Activated T-helper 2 cell treated with anti-CD3 and anti-CD28 coated beads, Interferon-gamma antibody, Interleukin-2, Interleukin-4, amounts not matched to agents 10 μg/mL and 5 μg/mL and 100 μg/mL, durations not matched to agents 14 hours and 24 hours and 36 hours (primary cell): Measurements from ENCODE around the gene KLF12. TPM values are rescaled to one million over a fixed set of nuclear protein-coding genes. Genes with fewer than 3 reads are reported as not detected.

Experiments used
- DNase-seq: peaks from one replicate; pipeline ENCODE4 v3.0.0; 2021; ENCODE audit warnings: low spot score
- H3K27ac Mint-ChIP-seq: one replicate; pipeline ENCODE4 v1.8.0; 2021; ENCODE audit warnings: mixed read lengths
- H3K27me3 Mint-ChIP-seq: one replicate; pipeline ENCODE4 v1.8.0; 2021; ENCODE audit warnings: low read depth, mixed read lengths
- H3K36me3 Mint-ChIP-seq: one replicate; pipeline ENCODE4 v1.8.0; 2021; ENCODE audit warnings: low read depth, mixed read lengths
- H3K4me1 Mint-ChIP-seq: one replicate; pipeline ENCODE4 v1.8.0; 2021; ENCODE audit warnings: low read depth, mixed read lengths
- H3K4me3 Mint-ChIP-seq: one replicate; pipeline ENCODE4 v1.8.0; 2021; ENCODE audit warnings: low read depth, mild to moderate bottlenecking, moderate library complexity, mixed read lengths
- H3K9me3 Mint-ChIP-seq: one replicate; pipeline ENCODE4 v1.8.0; 2021; ENCODE audit warnings: mixed read lengths
- intact Hi-C: fragments of 100-400 bp; cut with micrococcal nuclease; formaldehyde crosslinking; loops from one replicate; pipeline ENCODE4 v1.15.1; 2023
- total RNA-seq: library from RNA; stranded (reverse); gene quantifications from 2 replicates; pipeline ENCODE4 v1.2.3, GENCODE V29; 2022

The KLF12 gene
- total RNA-seq, 1 donor from 2014 or later, result 23.3 TPM

DNA sequence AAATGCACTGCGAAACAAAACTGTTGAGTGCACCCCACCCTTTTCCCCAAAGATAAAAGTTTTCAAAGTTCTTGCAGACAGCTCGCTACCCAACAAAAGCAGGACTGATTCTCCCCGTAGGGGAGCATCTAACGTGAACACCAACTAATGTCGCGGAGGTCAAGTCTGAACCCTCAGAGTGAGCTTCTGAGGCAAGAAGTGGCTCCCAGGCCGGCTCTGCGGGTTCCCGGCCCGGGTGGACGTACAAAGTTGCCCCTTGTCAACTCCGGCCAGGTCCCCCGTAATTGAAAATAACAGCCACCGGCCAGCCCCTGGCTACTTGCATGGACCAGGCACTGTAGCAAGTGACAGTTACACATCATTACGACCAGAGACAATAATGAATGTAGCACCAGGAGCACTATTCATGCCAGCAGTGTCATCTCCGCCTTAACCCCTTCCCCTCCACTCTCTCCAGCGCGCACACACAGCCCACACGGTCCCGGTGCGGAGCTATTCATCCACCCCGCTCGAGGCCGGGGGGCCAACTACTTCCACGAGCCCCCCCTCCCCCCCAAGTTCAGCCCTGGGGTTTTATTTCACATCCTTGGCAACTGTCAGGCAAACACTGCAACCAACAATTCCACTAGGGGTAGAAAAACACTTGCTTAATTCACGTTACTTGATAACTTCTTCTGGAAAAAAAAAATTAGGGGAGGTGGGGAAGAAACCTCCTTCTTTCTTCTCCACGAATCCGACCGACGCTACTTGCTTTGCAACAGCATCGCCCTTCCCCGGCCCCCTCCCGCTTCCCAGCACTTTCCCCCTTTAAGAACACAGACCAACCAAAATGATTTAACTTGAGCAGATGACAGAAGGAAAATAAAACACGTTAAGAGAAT is 1.2 kb downstream of the KLF12 start:
- peak; percentile 32 for DNase-seq
- peak overlapping the region; percentile 97 for H3K4me3 Mint-ChIP-seq
- no peaks in the 10 kb centered on the region for H3K9me3 Mint-ChIP-seq
- H3K27ac Mint-ChIP-seq, result peak overlapping the region; percentile 99
- intact Hi-C loops, result loop anchor here (2.0 to 10.0 kb wide), 6 partner anchors 190 to 1351 kb away; partner anchors contain the start of genes DIS3, KLF5 and PIBF1
- peaks cover 39% of the 10 kb centered on the region for H3K4me1 Mint-ChIP-seq
- peaks cover 2% of the 10 kb centered on the region for H3K27me3 Mint-ChIP-seq
- peaks cover 17% of the 10 kb centered on the region for H3K36me3 Mint-ChIP-seq

DNA sequence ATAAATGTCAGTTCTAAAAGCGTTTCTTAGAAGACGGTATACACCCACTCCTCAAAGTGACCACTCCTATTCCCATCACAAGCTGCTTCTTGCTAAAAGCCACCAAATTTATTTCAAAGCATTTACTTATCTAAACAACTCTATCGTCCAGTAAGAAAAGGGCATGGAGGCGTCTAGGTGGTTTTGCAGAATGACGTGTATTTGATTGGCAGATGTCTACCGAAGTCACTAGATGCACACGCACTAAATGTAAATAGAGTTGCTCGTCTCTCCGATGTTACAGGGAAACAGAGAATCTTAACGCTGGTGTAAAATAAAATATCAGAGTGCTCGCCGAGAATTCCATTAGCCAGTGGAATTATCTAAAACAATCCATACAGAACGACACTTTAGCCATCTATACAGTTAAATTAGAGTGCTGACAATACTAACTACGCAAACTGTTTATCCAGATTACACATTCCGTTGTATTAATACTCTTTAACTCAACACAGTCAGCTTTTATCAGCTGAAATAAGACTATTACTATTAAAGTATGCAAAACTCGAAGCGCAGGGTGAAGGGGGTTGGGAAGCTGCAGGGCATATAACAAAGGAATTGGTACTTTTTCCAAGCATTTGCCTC is 1.9 kb downstream of the KLF12 start:
- Mint-ChIP-seq H3K4me3 (peak overlapping the region; percentile 97), H3K36me3 (peaks cover 17% of the 10 kb centered on the region), H3K4me1 (peaks cover 44% of the 10 kb centered on the region), H3K27ac (peak overlapping the region; percentile 99), H3K27me3 (no peaks in the 10 kb centered on the region), H3K9me3 (no peaks in the 10 kb centered on the region)
- intact Hi-C loops, result loop anchor here (2.0 to 10.0 kb wide), 6 partner anchors 189 to 1350 kb away; partner anchors contain the start of genes DIS3, KLF5 and PIBF1
- peak; percentile 20 for DNase-seq

DNA sequence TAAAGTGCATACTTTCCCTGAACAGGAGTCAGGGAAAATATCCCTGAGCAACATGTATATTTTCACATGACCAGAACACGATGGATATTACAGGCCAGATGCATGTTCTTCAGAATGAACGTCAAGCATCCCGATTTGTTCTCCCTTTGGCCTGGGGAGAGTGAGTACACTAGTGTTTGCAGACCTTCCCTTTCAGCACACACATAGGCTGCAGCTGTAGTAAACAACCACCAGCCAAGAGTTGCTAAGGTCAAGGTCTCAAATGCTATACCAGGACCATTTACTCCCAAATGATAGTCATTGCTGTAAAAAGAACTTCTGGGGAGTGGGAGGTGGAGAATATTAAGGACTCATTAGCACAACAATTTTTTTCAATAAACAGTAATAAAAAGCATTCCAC is 3.0 kb downstream of the KLF12 start:
- DNase-seq, result no peak
- Mint-ChIP-seq H3K4me1 (peaks cover 49% of the 10 kb centered on the region), H3K27ac (no peak overlapping the region), H3K27me3 (no peaks in the 10 kb centered on the region), H3K36me3 (peaks cover 17% of the 10 kb centered on the region), H3K4me3 (peak overlapping the region; percentile 52), H3K9me3 (no peaks in the 10 kb centered on the region)
- intact Hi-C loops, result loop anchor here (5.0 to 10.0 kb wide), 4 partner anchors 1074 to 1349 kb away; partner anchors contain the start of genes DIS3, KLF5 and PIBF1

DNA sequence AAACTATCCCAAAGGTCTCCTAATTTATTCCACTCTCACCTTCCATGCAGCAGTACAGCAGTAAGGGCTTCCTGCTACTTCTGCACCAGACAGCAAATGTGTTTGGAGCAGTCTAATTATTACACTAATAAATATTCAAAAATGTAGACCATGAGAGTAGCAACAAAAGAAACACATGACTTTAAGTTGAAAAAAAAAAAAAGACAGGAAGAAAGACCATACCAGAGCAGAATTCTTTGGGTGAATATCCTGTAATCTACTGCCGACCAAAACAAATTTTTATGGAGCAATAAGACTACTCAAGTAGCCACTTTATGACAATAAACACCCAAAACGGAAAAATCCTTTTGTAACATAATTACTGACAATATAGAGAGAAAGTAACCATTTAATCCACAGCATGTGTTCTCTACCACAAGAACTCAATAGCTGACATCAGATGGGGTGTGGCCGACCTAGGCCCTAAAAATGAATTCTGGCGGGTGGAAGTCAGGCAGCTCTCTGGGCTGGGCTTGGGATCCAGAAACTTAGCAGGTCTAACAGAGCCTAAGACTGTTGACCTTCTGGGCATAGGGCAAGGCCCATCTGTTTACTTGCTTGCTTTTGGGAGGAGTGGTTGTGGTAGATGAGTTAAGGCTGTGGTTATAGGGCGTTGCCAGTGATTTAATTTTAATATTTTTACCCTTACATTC is 4.6 kb downstream of the KLF12 start:
- no peaks in the 10 kb centered on the region for H3K9me3 Mint-ChIP-seq
- peaks cover 17% of the 10 kb centered on the region for H3K36me3 Mint-ChIP-seq
- DNase-seq, result peak; percentile 23
- intact Hi-C loops, result loop anchor here (2.0 to 10.0 kb wide), 5 partner anchors 15 to 1347 kb away; partner anchors contain the start of genes DIS3, KLF5 and PIBF1
- H3K4me1 Mint-ChIP-seq, result peaks cover 54% of the 10 kb centered on the region
- H3K4me3 Mint-ChIP-seq, result no peak overlapping the region
- no peaks in the 10 kb centered on the region for H3K27me3 Mint-ChIP-seq
- H3K27ac Mint-ChIP-seq, result peak overlapping the region; percentile 75

DNA sequence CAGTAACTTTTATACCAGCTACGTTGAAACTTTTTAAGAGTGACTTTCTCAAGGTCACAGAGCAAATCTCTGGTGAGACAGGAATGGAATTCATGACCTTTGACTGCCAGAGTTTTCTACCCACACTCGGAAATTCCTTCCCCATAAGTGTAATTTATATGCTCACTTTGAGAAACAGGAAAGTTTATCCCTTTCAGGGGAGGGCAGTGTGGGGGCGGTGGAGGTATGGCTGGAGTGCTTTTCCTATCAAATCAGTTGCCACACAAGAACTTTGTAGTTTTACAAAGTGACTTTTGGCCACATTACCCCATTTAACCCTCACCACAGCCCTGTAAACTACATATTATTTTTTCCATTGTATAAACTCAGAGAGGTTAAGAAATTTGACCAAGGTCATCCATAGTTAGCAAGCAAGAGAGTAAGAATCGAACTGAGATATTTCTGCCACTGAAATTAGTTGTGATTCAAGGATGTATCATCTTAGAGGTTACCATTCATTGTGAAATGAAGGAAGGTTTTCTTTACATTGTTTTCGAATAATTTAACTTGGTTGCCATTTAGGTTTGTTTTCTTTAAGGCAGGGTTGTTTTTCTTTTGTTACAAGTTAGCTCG is 5.9 kb downstream of the KLF12 start:
- Mint-ChIP-seq H3K9me3 (peaks cover 4% of the 10 kb centered on the region), H3K27ac (peak overlapping the region; percentile 76), H3K36me3 (peaks cover 12% of the 10 kb centered on the region), H3K27me3 (no peaks in the 10 kb centered on the region), H3K4me1 (peaks cover 57% of the 10 kb centered on the region), H3K4me3 (no peak overlapping the region)
- intact Hi-C loops, result loop anchor here (2.0 kb wide), 1 partner anchor 13 kb away; no protein-coding TSS in a partner anchor
- DNase-seq, result no peak

DNA sequence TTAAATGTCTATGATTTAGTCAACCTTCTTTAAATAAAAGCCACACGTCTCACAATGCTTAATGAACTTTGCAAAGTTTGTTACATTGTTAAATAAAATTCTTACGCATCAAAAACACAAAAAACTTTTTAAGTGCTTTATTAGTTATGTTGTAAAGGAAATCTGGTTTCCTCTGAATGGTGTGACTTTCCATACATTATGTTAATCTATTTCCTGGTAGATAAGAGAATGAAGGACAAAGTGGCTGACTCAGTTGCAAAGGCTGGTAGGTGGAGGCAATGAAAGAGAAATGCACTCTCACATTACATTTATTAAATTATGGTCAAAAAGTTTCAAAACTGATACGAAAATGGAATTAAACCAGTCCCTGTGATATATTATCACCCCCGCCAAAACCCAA is 15.9 kb downstream of the KLF12 start:
- intact Hi-C loops, result loop anchor here (5.0 kb wide), 1 partner anchor 176 kb away; no protein-coding TSS in a partner anchor

DNA sequence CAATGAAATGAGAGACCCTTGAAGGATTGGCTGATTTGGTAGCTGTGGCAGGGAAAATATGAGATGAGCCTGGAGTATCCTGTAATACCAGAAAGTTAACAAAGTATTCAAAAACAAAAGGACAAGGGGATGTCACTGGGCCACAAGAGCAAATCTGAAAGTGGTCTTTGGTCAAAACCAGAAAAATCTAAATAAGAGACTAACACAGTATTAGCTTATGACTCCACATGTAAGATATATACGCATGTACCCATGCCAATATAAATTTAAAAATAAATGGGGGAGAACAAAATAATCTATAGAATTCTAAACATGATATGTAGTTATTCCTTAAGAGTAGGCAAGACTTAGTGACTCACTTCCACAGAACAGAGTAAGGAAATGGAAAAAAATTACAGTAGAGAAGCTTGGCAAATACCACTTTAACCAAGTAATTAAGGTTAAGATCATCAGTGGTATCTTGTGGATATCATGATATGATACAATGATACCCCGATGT is 16.9 kb downstream of the KLF12 start:
- H3K27me3 Mint-ChIP-seq, result no peaks in the 10 kb centered on the region
- peak overlapping the region; percentile 14 for H3K27ac Mint-ChIP-seq
- intact Hi-C loops, result loop anchor here (5.0 kb wide), 1 partner anchor 175 kb away; no protein-coding TSS in a partner anchor
- H3K4me3 Mint-ChIP-seq, result no peak overlapping the region
- peaks cover 69% of the 10 kb centered on the region for H3K36me3 Mint-ChIP-seq
- peaks cover 49% of the 10 kb centered on the region for H3K4me1 Mint-ChIP-seq
- no peak for DNase-seq
- peaks cover 43% of the 10 kb centered on the region for H3K9me3 Mint-ChIP-seq

More for the DNA sequence above, 15.9 kb downstream of the KLF12 start:
- no peak overlapping the region for H3K27ac Mint-ChIP-seq
- peaks cover 59% of the 10 kb centered on the region for H3K36me3 Mint-ChIP-seq
- H3K4me1 Mint-ChIP-seq, result peaks cover 42% of the 10 kb centered on the region
- peaks cover 44% of the 10 kb centered on the region for H3K9me3 Mint-ChIP-seq
- no peaks in the 10 kb centered on the region for H3K27me3 Mint-ChIP-seq
- no peak overlapping the region for H3K4me3 Mint-ChIP-seq
- no peak for DNase-seq

DNA sequence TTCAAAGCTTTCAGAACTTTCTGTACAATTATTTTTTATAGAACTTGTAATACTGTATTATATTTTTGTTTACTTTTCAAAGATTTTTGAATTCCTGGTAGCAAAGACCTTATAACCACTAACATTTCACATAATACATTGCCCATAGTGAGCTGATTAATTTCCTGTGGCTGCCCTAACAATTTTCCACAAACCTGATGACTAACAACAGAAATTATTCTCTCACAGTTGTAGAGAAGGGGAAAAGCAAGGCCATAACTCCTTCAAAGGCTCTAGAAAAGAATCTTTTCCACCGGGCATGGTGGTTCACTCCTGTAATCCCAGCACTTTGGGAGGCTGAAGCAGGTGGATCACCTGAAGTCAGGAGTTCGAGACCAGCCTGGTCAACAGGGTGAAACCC is 19.1 kb downstream of the KLF12 start:
- H3K36me3 Mint-ChIP-seq, result peaks cover 63% of the 10 kb centered on the region
- no peaks in the 10 kb centered on the region for H3K27me3 Mint-ChIP-seq
- intact Hi-C loops, result loop anchor here (2.0 to 5.0 kb wide), 2 partner anchors 14 to 173 kb away; no protein-coding TSS in a partner anchor
- peaks cover 52% of the 10 kb centered on the region for H3K4me1 Mint-ChIP-seq
- no peak overlapping the region for H3K4me3 Mint-ChIP-seq
- peaks cover 36% of the 10 kb centered on the region for H3K9me3 Mint-ChIP-seq
- no peak overlapping the region for H3K27ac Mint-ChIP-seq
- no peak for DNase-seq

DNA sequence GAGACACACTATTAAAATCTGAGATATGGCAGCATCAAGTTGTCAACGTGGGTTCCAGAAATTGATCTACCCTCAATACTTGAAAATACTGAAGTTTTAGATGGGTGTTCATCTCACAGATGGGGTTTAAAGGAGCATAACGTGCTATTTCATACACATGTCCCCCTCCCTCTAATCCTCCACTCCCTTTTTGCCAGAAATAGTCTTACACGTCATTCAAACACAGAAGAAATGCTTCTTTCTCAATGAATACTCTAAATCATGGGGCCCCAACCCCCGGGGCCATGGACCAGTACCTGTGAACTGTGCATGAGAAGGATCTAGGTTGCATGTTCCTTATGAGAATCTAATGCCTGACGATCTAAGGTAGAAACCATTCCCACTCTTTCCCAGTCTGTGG is 19.6 kb downstream of the KLF12 start:
- intact Hi-C loops, result loop anchor here (2.0 to 5.0 kb wide), 2 partner anchors 14 to 172 kb away; no protein-coding TSS in a partner anchor
- no peak overlapping the region for H3K27ac Mint-ChIP-seq

DNA sequence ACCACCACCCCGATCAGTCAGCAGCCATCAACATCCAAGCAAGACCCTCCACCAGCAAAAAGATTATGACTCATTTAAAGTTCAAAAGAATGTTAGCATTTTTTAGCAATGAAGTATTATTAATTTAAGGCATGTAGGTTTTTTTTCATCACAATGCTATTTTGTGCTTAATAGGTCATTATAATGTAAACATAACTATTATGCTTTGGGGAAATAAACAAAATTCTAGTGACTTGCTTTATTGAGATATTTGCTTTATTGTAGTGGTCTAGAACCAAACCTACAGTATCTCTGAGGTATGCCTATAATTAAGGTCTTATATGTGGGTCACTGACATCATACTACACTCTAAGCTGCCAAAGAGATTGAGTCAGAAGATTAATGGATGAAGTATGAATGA is 20.0 kb downstream of the KLF12 start:
- no peak overlapping the region for H3K4me3 Mint-ChIP-seq
- peaks cover 28% of the 10 kb centered on the region for H3K9me3 Mint-ChIP-seq
- no peak overlapping the region for H3K27ac Mint-ChIP-seq
- peaks cover 50% of the 10 kb centered on the region for H3K4me1 Mint-ChIP-seq
- DNase-seq, result no peak
- intact Hi-C loops, result loop anchor here (2.0 kb wide), 1 partner anchor 15 kb away; no protein-coding TSS in a partner anchor
- H3K27me3 Mint-ChIP-seq, result no peaks in the 10 kb centered on the region
- peaks cover 56% of the 10 kb centered on the region for H3K36me3 Mint-ChIP-seq

More for the DNA sequence above, 19.6 kb downstream of the KLF12 start:
- Mint-ChIP-seq H3K36me3 (peaks cover 60% of the 10 kb centered on the region), H3K27me3 (no peaks in the 10 kb centered on the region), H3K4me1 (peaks cover 53% of the 10 kb centered on the region), H3K9me3 (peaks cover 32% of the 10 kb centered on the region), H3K4me3 (no peak overlapping the region)
- DNase-seq, result no peak

DNA sequence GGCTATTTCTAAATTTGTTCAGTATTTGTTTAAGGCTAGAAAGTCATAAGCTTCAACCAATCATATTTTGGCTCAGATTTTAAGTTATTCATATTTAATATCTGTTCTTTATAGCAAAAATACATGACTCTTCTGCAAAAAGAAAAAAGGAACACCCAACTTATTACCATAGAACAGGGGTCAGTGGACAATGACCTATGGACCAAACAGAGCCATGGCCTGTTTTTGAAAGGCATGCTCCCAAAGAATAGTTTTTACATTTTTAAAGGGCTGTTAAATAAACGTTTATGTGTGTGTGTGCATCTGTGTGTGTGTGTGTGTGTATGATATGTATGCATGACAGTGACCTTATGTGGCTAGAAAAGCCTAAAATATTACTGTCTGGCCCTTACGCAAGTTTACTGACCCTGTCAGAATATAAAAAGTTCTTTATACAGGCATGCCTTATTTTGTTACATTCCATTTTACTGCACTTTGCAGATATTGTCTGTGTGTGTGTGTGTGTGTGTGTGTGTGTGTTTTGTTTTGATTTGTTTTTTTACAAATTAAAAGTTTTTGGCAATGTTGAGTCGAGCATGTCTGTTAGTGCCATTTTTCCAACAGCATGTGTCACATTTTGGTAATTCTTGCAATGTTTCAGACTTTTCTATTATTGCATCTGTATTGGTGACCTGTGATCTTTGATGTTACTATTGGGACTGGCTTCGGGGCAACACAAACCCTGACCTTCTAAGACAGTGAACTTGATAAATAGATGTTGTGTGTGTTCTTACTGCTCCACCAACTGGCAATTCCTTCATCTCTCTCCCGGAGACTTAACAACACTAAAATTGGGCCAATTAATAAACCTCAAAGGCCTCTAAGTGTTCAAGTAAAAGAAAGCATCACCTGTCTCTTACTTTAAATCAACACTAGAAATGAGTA is 22.0 kb downstream of the KLF12 start:
- no peak for DNase-seq
- Mint-ChIP-seq H3K27ac (no peak overlapping the region), H3K27me3 (no peaks in the 10 kb centered on the region), H3K4me3 (no peak overlapping the region), H3K36me3 (peaks cover 46% of the 10 kb centered on the region), H3K9me3 (peaks cover 15% of the 10 kb centered on the region), H3K4me1 (peaks cover 40% of the 10 kb centered on the region)
- intact Hi-C loops, result no loop called here
